ENCODE results near the gene LRFN4. TPM values are rescaled to one million over a fixed set of nuclear protein-coding genes. Genes with fewer than 3 reads are reported as not detected.
"Not testable (repeated sequence)": the region's sequence is repeated elsewhere in the genome, so short reads cannot be mapped to it uniquely, and the experiment has no call there.

The LRFN4 gene
- total and polyA plus RNA-seq, 4 donors: 0.75 to 3.4 (median 1.5) TPM; not detected in 1

DNA sequence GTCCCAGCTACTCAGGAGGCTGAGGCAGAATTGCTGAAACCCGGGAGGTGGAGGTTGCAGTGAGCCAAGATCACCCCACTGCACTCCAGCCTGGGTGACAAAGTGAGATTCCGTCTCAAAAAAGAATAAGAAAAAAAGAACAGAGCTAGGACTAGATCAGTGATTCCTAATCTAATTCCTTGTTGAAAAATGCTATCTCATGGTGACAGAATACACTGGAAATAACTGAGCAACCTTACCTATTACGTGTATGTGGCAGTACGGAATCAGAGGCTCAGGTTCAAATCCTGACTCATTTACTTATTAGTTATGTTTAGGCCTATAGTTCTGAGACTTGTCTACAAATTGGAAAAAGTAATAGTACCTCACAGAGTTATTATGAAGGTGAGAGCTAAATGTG lies 33.2 kb upstream of the LRFN4 start:
- TF ChIP-seq HNF4A (conservative IDR thresholded peaks at IDR 0.05): no peak
- no peak for TF ChIP-seq REST (IDR thresholded peaks at IDR 0.05)
- TF ChIP-seq FOXA1 (IDR thresholded peaks at IDR 0.05): no peak
- TF ChIP-seq, protein P1, sequence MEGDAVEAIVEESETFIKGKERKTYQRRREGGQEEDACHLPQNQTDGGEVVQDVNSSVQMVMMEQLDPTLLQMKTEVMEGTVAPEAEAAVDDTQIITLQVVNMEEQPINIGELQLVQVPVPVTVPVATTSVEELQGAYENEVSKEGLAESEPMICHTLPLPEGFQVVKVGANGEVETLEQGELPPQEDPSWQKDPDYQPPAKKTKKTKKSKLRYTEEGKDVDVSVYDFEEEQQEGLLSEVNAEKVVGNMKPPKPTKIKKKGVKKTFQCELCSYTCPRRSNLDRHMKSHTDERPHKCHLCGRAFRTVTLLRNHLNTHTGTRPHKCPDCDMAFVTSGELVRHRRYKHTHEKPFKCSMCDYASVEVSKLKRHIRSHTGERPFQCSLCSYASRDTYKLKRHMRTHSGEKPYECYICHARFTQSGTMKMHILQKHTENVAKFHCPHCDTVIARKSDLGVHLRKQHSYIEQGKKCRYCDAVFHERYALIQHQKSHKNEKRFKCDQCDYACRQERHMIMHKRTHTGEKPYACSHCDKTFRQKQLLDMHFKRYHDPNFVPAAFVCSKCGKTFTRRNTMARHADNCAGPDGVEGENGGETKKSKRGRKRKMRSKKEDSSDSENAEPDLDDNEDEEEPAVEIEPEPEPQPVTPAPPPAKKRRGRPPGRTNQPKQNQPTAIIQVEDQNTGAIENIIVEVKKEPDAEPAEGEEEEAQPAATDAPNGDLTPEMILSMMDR (IDR thresholded peaks at IDR 0.05; ENCODE audit: low read depth, low read length, missing input control): no peak
- TF ChIP-seq EGR1 (IDR thresholded peaks at IDR 0.05; ENCODE audit: low read depth in 2 of 2): no peak
- H3K4me1 ChIP-seq (ENCODE audit: control insufficient read depth in 4 of 4, insufficient read depth in 4 of 4, low read length in 3 of 4): no peaks in the 10 kb centered on the region
- no peak for DNase-seq (ENCODE audit: low spot score)

DNA sequence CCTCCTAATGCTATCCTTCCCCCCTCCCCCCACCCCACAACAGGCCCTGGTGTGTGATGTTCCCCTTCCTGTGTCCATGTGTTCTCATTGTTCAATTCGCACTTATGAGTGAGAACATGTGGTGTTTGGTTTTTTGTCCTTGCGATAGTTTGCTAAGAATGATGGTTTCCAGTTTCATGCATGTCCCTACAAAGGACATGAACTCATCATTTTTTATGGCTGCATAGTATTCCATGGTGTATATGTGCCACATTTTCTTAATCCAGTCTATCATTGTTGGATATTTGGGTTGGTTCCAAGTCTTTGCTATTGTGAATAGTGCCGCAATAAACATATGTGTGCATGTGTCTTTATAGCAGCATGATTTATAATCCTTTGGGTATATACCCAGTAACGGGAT lies 32.3 kb upstream of the LRFN4 start:
- not testable (repeated sequence) for H3K4me1 ChIP-seq (ENCODE audit: control insufficient read depth in 4 of 4, insufficient read depth in 4 of 4, low read length in 3 of 4); H3K9me3 ChIP-seq (ENCODE audit: control insufficient read depth in 4 of 4, low read length in 3 of 4); H3K9ac ChIP-seq (ENCODE audit: low read depth in 1 of 2, low read length in 2 of 2); DNase-seq (ENCODE audit: low spot score); H3K27me3 ChIP-seq (ENCODE audit: control insufficient read depth in 4 of 4, insufficient read depth in 4 of 4, low read length in 3 of 4); H3K36me3 ChIP-seq (ENCODE audit: control insufficient read depth in 4 of 4, insufficient read depth in 3 of 4, low read depth in 1 of 4, low read length in 3 of 4); H3K4me3 ChIP-seq (ENCODE audit: low read depth in 1 of 3, low read length in 3 of 3); H3K27ac ChIP-seq (ENCODE audit: low read depth in 1 of 2, low read length in 2 of 2)
- WGBS: 93% methylated on average over 3 of the region's 4 CpGs

More for the DNA sequence above, 33.2 kb upstream of the LRFN4 start:
- WGBS: 94% methylated on average over 4 of the region's 4 CpGs
- Histone ChIP-seq H3K9me3 (ENCODE audit: control insufficient read depth in 4 of 4, low read length in 3 of 4) (no peaks in the 10 kb centered on the region), H3K27ac (ENCODE audit: low read depth in 1 of 2, low read length in 2 of 2) (no peak overlapping the region), H3K9ac (ENCODE audit: low read depth in 1 of 2, low read length in 2 of 2) (no peak overlapping the region), H3K27me3 (ENCODE audit: control insufficient read depth in 4 of 4, insufficient read depth in 4 of 4, low read length in 3 of 4) (no peaks in the 10 kb centered on the region), H3K36me3 (ENCODE audit: control insufficient read depth in 4 of 4, insufficient read depth in 3 of 4, low read depth in 1 of 4, low read length in 3 of 4) (no peaks in the 10 kb centered on the region), H3K4me3 (ENCODE audit: low read depth in 1 of 3, low read length in 3 of 3) (no peak overlapping the region)

GRCh38 chr11:66834539-66834845 lies 22.4 kb upstream of the LRFN4 start:
- Histone ChIP-seq H3K36me3 (ENCODE audit: control insufficient read depth in 4 of 4, insufficient read depth in 3 of 4, low read depth in 1 of 4, low read length in 3 of 4) (no peaks in the 10 kb centered on the region), H3K4me3 (ENCODE audit: low read depth in 1 of 3, low read length in 3 of 3) (no peak overlapping the region), H3K27ac (ENCODE audit: low read depth in 1 of 2, low read length in 2 of 2) (no peak overlapping the region), H3K9ac (ENCODE audit: low read depth in 1 of 2, low read length in 2 of 2) (no peak overlapping the region), H3K4me1 (ENCODE audit: control insufficient read depth in 4 of 4, insufficient read depth in 4 of 4, low read length in 3 of 4) (peaks cover 0 to 7% (median 3%) of the 10 kb centered on the region in 4 donors), H3K27me3 (ENCODE audit: control insufficient read depth in 4 of 4, insufficient read depth in 4 of 4, low read length in 3 of 4) (no peaks in the 10 kb centered on the region), H3K9me3 (ENCODE audit: control insufficient read depth in 4 of 4, low read length in 3 of 4) (no peaks in the 10 kb centered on the region)
- TF ChIP-seq RAD21 (IDR thresholded peaks at IDR 0.05): peak in 1 of 2 donors; percentile 4
- peak; percentile 7 for TF ChIP-seq NR2F2 (IDR thresholded peaks at IDR 0.05)
- no peak for TF ChIP-seq TAF1 (conservative IDR thresholded peaks at IDR 0.05)
- no peak for TF ChIP-seq YY1 (IDR thresholded peaks at IDR 0.05)
- 69% methylated on average over 4 of the region's 4 CpGs for WGBS
- no peak for DNase-seq (ENCODE audit: low spot score)

- no peak for TF ChIP-seq HNF4G (IDR thresholded peaks at IDR 0.05)
- no peak for TF ChIP-seq GABPA (IDR thresholded peaks at IDR 0.05 in 1 of 2, conservative IDR thresholded peaks at IDR 0.05 in 1 of 2)
- TF ChIP-seq REST (IDR thresholded peaks at IDR 0.05): no peak
- H3K9ac ChIP-seq (ENCODE audit: low read depth in 1 of 2, low read length in 2 of 2): no peak overlapping the region
- H3K4me1 ChIP-seq (ENCODE audit: control insufficient read depth in 4 of 4, insufficient read depth in 4 of 4, low read length in 3 of 4): peaks cover 0 to 7% (median 3%) of the 10 kb centered on the region in 4 donors
- no peak overlapping the region for H3K4me3 ChIP-seq (ENCODE audit: low read depth in 1 of 3, low read length in 3 of 3)
- H3K27ac ChIP-seq (ENCODE audit: low read depth in 1 of 2, low read length in 2 of 2): no peak overlapping the region
- 86% methylated on average over 5 of the region's 5 CpGs for WGBS
- H3K36me3 ChIP-seq (ENCODE audit: control insufficient read depth in 4 of 4, insufficient read depth in 3 of 4, low read depth in 1 of 4, low read length in 3 of 4): no peaks in the 10 kb centered on the region
- DNase-seq (ENCODE audit: low spot score): no peak
- H3K27me3 ChIP-seq (ENCODE audit: control insufficient read depth in 4 of 4, insufficient read depth in 4 of 4, low read length in 3 of 4): no peaks in the 10 kb centered on the region
- H3K9me3 ChIP-seq (ENCODE audit: control insufficient read depth in 4 of 4, low read length in 3 of 4): no peaks in the 10 kb centered on the region
These were observed 21.9 kb upstream of the LRFN4 start for GRCh38 chr11:66834943-66835342.

Data from liver (tissue), 9 donors.